NCI-H2107 (cell line): ENCODE results near the gene MAP2K1.
A peak's percentile ranks its signal among the peaks of the same experiment; 100 is the strongest.
"Not testable (repeated sequence)": the region's sequence is repeated elsewhere in the genome, so short reads cannot be mapped to it uniquely, and the experiment has no call there.

ENCODE experiments used
- DNase-seq: peaks from one replicate; lab custom pipeline; 2025; lab: John Stamatoyannopoulos, UW

Gene MAP2K1

GRCh38 chr15:66386204-66387123 lies at the start of gene MAP2K1:
MAP2K1 (plus strand) TSS chr15:66386912; CDS start chr15:66387348, 436 bp downstream.
- peak; percentile 83 for DNase-seq

- not testable (repeated sequence) for DNase-seq
Measured at GRCh38 chr15:66348530-66348929, 38.2 kb upstream of the MAP2K1 start.

- no peak for DNase-seq
Measured at GRCh38 chr15:66356077-66356358, 30.7 kb upstream of the MAP2K1 start.

GRCh38 chr15:66356359-66357236 lies 30.1 kb upstream of the MAP2K1 start, which contains the start of gene TIPIN:
TIPIN (minus strand) TSS chr15:66356685; CDS start chr15:66352947, 3,738 bp downstream.
- DNase-seq: peak; percentile 87

- no peak for DNase-seq
Measured at GRCh38 chr15:66359740-66360139, 27.0 kb upstream of the MAP2K1 start.

GRCh38 chr15:66361745-66362460 lies 24.8 kb upstream of the MAP2K1 start:
- DNase-seq: not testable (repeated sequence)

GRCh38 chr15:66362776-66363175 lies 23.9 kb upstream of the MAP2K1 start:
- no peak for DNase-seq

GRCh38 chr15:66364944-66365528 lies 21.7 kb upstream of the MAP2K1 start:
- no peak for DNase-seq

GRCh38 chr15:66369773-66370651 lies 16.7 kb upstream of the MAP2K1 start:
- no peak for DNase-seq

- DNase-seq: no peak
Measured at GRCh38 chr15:66374179-66374578, 12.5 kb upstream of the MAP2K1 start.

- no peak for DNase-seq
Measured at GRCh38 chr15:66378814-66379430, 7.8 kb upstream of the MAP2K1 start.

- DNase-seq: not testable (repeated sequence)
Measured at GRCh38 chr15:66381376-66381775, 5.3 kb upstream of the MAP2K1 start.

- peak; percentile 34 for DNase-seq
Measured at GRCh38 chr15:66387163-66388042, 691 bp downstream of the MAP2K1 start.

GRCh38 chr15:66388043-66388363 lies 1.3 kb downstream of the MAP2K1 start:
- DNase-seq: no peak

GRCh38 chr15:66388576-66388975 lies 1.9 kb downstream of the MAP2K1 start:
- no peak for DNase-seq

- DNase-seq: no peak
Measured at GRCh38 chr15:66389098-66389858, 2.6 kb downstream of the MAP2K1 start.

- DNase-seq: no peak
Measured at GRCh38 chr15:66389859-66390381, 3.2 kb downstream of the MAP2K1 start.

- DNase-seq: no peak
Measured at GRCh38 chr15:66390678-66391077, 4.0 kb downstream of the MAP2K1 start.
